OCI-LY1 (cell line): ENCODE results near the gene XPO4.
A peak's percentile ranks its signal among the peaks of the same experiment; 100 is the strongest.
"Not testable (repeated sequence)": the region's sequence is repeated elsewhere in the genome, so short reads cannot be mapped to it uniquely, and the experiment has no call there.

Source experiments
- H2AFZ ChIP-seq: fragments of 200-600 bp; sonication (generic), shearing (Covaris generic); 2 replicates; pipeline ENCODE4 v1.6.0; 2014; ENCODE audit warnings: antibody characterized with exemption, mild to moderate bottlenecking, low read length
- H3F3A ChIP-seq: fragments of 200-600 bp; sonication (generic), shearing (Covaris generic); 2 replicates; pipeline ENCODE4 v1.6.0; 2014; ENCODE audit warnings: mild to moderate bottlenecking, antibody characterized with exemption, low read length, moderate library complexity; ENCODE audit not compliant: insufficient read depth
- H3K27ac ChIP-seq: fragments of 200-600 bp; sonication (generic); 2 replicates; pipeline ENCODE4 v1.5.1; 2014; ENCODE audit warnings: low read length, mixed run types, mild to moderate bottlenecking, low read depth; ENCODE audit not compliant: poor library complexity, severe bottlenecking
- H3K27me3 ChIP-seq: fragments of 200-600 bp; sonication (generic); 2 replicates; pipeline ENCODE4 v1.6.0; 2014; ENCODE audit warnings: antibody characterized with exemption, mild to moderate bottlenecking, low read length, moderate library complexity; ENCODE audit not compliant: insufficient read depth
- H3K36me3 ChIP-seq: fragments of 200-600 bp; sonication (generic); 2 replicates; pipeline ENCODE4 v1.6.1; 2014; ENCODE audit warnings: mild to moderate bottlenecking, antibody characterized with exemption, low read length, moderate library complexity, mixed read lengths; ENCODE audit not compliant: insufficient read depth
- H3K4me1 ChIP-seq: fragments of 200-600 bp; sonication (generic); 2 replicates; pipeline ENCODE4 v1.5.1; 2014; ENCODE audit warnings: mild to moderate bottlenecking, low read length, moderate library complexity; ENCODE audit not compliant: insufficient read depth, severe bottlenecking
- H3K4me2 ChIP-seq: fragments of 200-600 bp; sonication (generic), shearing (Covaris generic); 2 replicates; pipeline ENCODE4 v1.6.1; 2014; ENCODE audit warnings: low read length
- H3K4me3 ChIP-seq: fragments of 200-600 bp; sonication (generic); 2 replicates; pipeline ENCODE4 v1.5.1; 2014; ENCODE audit warnings: low read length, low read depth, mild to moderate bottlenecking, mixed read lengths; ENCODE audit not compliant: poor library complexity, severe bottlenecking
- H3K79me2 ChIP-seq: fragments of 200-600 bp; shearing (Covaris generic); 2 replicates; pipeline ENCODE4 v1.6.1; 2016; ENCODE audit warnings: mixed run types, low read length, mixed read lengths; ENCODE audit not compliant: insufficient read depth
- H3K9ac ChIP-seq: fragments of 200-600 bp; sonication (generic), shearing (Covaris generic); 2 replicates; pipeline ENCODE4 v1.6.1; 2014; ENCODE audit warnings: mild to moderate bottlenecking, low read length, mixed read lengths
- H3K9me2 ChIP-seq: fragments of 200-600 bp; sonication (generic), shearing (Covaris generic); 2 replicates; pipeline ENCODE4 v1.6.1; 2014; ENCODE audit warnings: low read depth, mild to moderate bottlenecking, low read length, mixed read lengths
- H3K9me3 ChIP-seq: fragments of 200-600 bp; shearing (Covaris generic); 2 replicates; pipeline ENCODE4 v1.6.1; 2014; ENCODE audit warnings: low read length, mixed read lengths
- H4K20me1 ChIP-seq: fragments of 200-600 bp; sonication (generic), shearing (Covaris generic); 2 replicates; pipeline ENCODE4 v1.6.0; 2016; ENCODE audit warnings: mild to moderate bottlenecking, low read length; ENCODE audit not compliant: insufficient read depth
- CTCF ChIP-seq: fragments of 200-600 bp; sonication (generic), shearing (Covaris generic); IDR thresholded peaks from 2 replicates; pipeline ENCODE4 v1.5.1; 2017; ENCODE audit warnings: mild to moderate bottlenecking, antibody characterized with exemption, low read length, moderate library complexity, mixed read lengths
- EZH2 ChIP-seq: fragments of 200-600 bp; sonication (generic), shearing (Covaris generic); IDR thresholded peaks from 2 replicates; pipeline ENCODE4 v1.8.0; 2017; ENCODE audit warnings: borderline replicate concordance, mixed run types, mild to moderate bottlenecking, antibody characterized with exemption, low read length, moderate library complexity, mixed read lengths

Gene XPO4

GRCh38 chr13:20902438-20903163 lies at the start of gene XPO4:
Gene XPO4, minus strand, starts transcription at chr13:20902746. Its CDS starts 8 bp downstream, at chr13:20902738.
- Histone ChIP-seq H3F3A (0 out of 2 replicates have a peak, but pooled peaks cover 2% of the 10 kb centered on the region), H3K4me3 (peak within 1 kb of the TSS; percentile 93), H4K20me1 (no peaks in the 10 kb centered on the region), H3K36me3 (peaks cover 28% of the 10 kb centered on the region; the same call in 1 of the 2 replicates), H3K4me2 (peak within 1 kb of the TSS; percentile 98), H3K9me2 (no peaks in the 10 kb centered on the region), H3K27me3 (no peaks in the 10 kb centered on the region), H3K4me1 (peaks cover 25% of the 10 kb centered on the region), H3K9me3 (no peaks in the 10 kb centered on the region), H2AFZ (peak within 1 kb of the TSS; percentile 91), H3K9ac (peak within 1 kb of the TSS; percentile 88), H3K27ac (no peak within 1 kb of the TSS), H3K79me2 (peaks cover 46% of the 10 kb centered on the region)
- TF ChIP-seq CTCF (no peak), EZH2 (no peak)

GRCh38 chr13:20948001-20948400 lies 45.5 kb upstream of the XPO4 start:
- H3K4me2 ChIP-seq, H4K20me1 ChIP-seq, H3K27ac ChIP-seq, H3F3A ChIP-seq, H3K36me3 ChIP-seq, H3K9ac ChIP-seq, H3K4me1 ChIP-seq, H3K27me3 ChIP-seq, H3K4me3 ChIP-seq, H3K9me2 ChIP-seq, H2AFZ ChIP-seq, H3K9me3 ChIP-seq, H3K79me2 ChIP-seq: not testable (repeated sequence)

- H3K4me3 ChIP-seq, result no peak overlapping the region
- H3K9ac ChIP-seq, result no peak overlapping the region
Measured at GRCh38 chr13:20945952-20946383, 43.4 kb upstream of the XPO4 start.

More at GRCh38 chr13:20945952-20946383, 43.4 kb upstream of the XPO4 start:
- Histone ChIP-seq H3K27me3 (no peaks in the 10 kb centered on the region), H3K9me2 (no peaks in the 10 kb centered on the region), H3K9me3 (no peaks in the 10 kb centered on the region), H3K4me1 (no peaks in the 10 kb centered on the region), H3K27ac (no peak overlapping the region), H3F3A (no peaks in the 10 kb centered on the region), H4K20me1 (no peaks in the 10 kb centered on the region), H3K36me3 (no peaks in the 10 kb centered on the region), H2AFZ (no peak overlapping the region), H3K79me2 (no peaks in the 10 kb centered on the region), H3K4me2 (no peak overlapping the region)
- TF ChIP-seq EZH2 (no peak), CTCF (no peak)
